DMS 273 treated with DMSO at 0.1 percent for 48 hours (cell line): Measurements from ENCODE around the gene C1orf115.
A peak's percentile ranks its signal among the peaks of the same experiment; 100 is the strongest.
"Not testable (repeated sequence)": the region's sequence is repeated elsewhere in the genome, so short reads cannot be mapped to it uniquely, and the experiment has no call there.

Experiments used
- DNase-seq: peaks from one replicate; lab custom pipeline; 2025; lab: John Stamatoyannopoulos, UW

The C1orf115 gene

GRCh38 chr1:220694866-220695382, 4.8 kb downstream of the C1orf115 start:
- DNase-seq, result no peak

GRCh38 chr1:220695426-220695825, 5.3 kb downstream of the C1orf115 start:
- DNase-seq, result no peak

- DNase-seq, result no peak
These were observed 6.2 kb downstream of the C1orf115 start for GRCh38 chr1:220696226-220696862.

GRCh38 chr1:220696863-220697231, 6.7 kb downstream of the C1orf115 start:
- peak; percentile 47 for DNase-seq

- no peak for DNase-seq
These were observed 7.2 kb downstream of the C1orf115 start for GRCh38 chr1:220697326-220697725.

- no peak for DNase-seq
These were observed 8.4 kb downstream of the C1orf115 start for GRCh38 chr1:220698607-220699016.

- no peak for DNase-seq
These were observed 8.9 kb downstream of the C1orf115 start for GRCh38 chr1:220699044-220699443.

GRCh38 chr1:220700556-220701179, 10.5 kb downstream of the C1orf115 start:
- no peak for DNase-seq

GRCh38 chr1:220701974-220702373, 11.8 kb downstream of the C1orf115 start:
- DNase-seq, result no peak

- DNase-seq, result no peak
These were observed 12.6 kb downstream of the C1orf115 start for GRCh38 chr1:220702733-220703270.

GRCh38 chr1:220703305-220703704, 13.1 kb downstream of the C1orf115 start:
- no peak for DNase-seq

GRCh38 chr1:220705782-220706181, 15.6 kb downstream of the C1orf115 start:
- DNase-seq, result no peak

GRCh38 chr1:220706480-220706879, 16.3 kb downstream of the C1orf115 start:
- no peak for DNase-seq

GRCh38 chr1:220707160-220707559, 17.0 kb downstream of the C1orf115 start:
- DNase-seq, result no peak

- DNase-seq, result no peak
These were observed 18.1 kb downstream of the C1orf115 start for GRCh38 chr1:220708244-220708643.

- DNase-seq, result no peak
These were observed 19.0 kb downstream of the C1orf115 start for GRCh38 chr1:220708936-220709801.

GRCh38 chr1:220710333-220710732, 20.2 kb downstream of the C1orf115 start:
- DNase-seq, result no peak

GRCh38 chr1:220711056-220711809, 21.1 kb downstream of the C1orf115 start:
- no peak for DNase-seq

GRCh38 chr1:220715986-220716385, 25.8 kb downstream of the C1orf115 start:
- DNase-seq, result not testable (repeated sequence)

GRCh38 chr1:220717800-220718640, 27.9 kb downstream of the C1orf115 start:
- no peak for DNase-seq

- DNase-seq, result not testable (repeated sequence)
These were observed 31.1 kb downstream of the C1orf115 start for GRCh38 chr1:220721266-220721665.
